CD4-positive, alpha-beta T cell treated with Interleukin-4 for 4 hours (primary cell): ENCODE data around the gene SPTB.

Experiments used
- DNase-seq: peaks from one replicate; pipeline ENCODE4 v3.0.0-alpha.2; 2020

The SPTB gene

DNA sequence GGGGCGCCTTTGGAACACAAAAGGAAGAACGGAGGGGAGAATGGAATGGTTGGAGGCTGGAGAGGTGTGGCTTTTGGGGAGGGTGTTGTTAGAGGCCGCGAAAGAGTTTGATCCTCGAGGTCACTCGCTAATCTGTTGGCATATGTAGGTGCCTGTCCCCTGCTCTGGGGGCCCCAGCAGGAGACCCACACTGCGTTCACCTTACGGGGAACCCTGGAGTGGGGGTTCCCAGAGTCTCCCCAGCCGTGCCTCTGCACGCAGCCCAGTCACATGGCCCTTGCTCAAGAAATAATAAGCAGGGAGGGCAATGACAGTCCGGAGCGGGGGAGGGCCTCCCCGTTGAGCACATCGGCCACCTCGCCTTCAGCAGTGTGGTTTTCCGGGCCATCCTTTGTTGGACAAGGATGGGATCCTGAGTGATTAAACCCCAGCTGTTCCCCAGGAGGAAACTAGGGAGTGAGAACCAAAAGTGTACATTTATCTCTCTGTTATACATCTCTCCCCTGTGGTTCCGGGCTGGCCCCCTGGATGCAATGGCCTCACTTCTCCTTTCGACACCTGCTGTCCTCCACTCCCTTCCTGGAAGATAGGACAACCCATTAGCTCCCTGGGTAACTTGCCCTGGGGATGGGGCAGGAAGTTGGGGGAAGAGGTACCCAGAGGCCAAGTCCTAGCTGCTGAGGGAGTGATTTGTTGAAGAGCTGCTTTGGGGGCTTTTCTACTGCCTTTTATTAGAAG lies 174.2 kb downstream of the SPTB start:
- DNase-seq, result peak; percentile 36

- DNase-seq, result no peak
Observed at GRCh38 chr14:64704743-64705380, 174.8 kb downstream of the SPTB start.

- DNase-seq, result no peak
Observed at GRCh38 chr14:64704143-64704742, 175.5 kb downstream of the SPTB start, which contains the start of gene PLEKHG3. TSS of gene PLEKHG3 (plus strand) at chr14:64704424. CDS start at chr14:64727632, 23,208 bp downstream.

- DNase-seq, result no peak
Observed at GRCh38 chr14:64703395-64704142, 176.1 kb downstream of the SPTB start.

DNA sequence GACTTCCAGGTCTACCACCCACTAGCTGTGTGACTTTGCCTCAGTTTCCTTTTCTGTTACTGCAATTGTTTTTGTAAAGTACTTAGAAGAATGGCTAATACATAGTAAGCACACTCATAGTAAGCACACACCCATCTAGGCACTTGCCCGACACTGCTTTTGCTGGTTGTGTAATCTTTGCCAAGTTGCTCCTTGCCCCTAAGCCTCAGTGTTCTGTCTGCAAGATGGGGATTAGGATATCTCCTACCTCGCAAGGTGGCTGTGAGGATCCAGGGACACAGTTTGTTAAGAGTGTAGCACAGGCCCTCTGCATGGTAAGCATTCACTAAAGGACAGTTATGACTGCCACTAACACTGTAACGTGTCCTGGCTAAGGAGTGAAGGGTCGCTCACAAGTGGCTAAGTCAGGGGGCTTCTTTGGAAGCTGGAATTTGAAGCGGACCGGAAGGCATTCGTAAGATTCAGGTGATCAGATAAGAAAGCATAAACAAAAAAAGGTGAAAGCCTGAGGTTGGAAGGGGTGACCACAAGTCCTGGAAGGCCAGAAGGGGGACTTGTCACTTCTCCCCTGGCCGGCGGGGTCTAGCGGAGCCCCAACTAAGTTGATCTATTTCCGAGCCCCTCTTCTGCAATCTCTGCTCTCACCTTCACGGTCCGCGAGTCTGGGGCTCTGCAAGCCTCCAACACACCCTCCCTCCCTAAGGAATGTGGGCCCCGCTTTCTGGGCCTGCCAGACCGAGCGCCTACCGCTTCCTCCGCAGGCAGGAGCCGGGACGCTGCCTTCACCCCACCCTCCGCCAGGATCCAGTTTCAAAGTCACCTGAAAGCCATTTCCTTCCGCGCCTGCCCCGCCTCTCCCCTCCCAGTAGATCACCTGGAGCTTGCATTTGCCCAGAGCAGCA lies 177.0 kb downstream of the SPTB start:
- DNase-seq, result peak; percentile 39

GRCh38 chr14:64701660-64702059 lies 178.0 kb downstream of the SPTB start:
- DNase-seq, result no peak

DNA sequence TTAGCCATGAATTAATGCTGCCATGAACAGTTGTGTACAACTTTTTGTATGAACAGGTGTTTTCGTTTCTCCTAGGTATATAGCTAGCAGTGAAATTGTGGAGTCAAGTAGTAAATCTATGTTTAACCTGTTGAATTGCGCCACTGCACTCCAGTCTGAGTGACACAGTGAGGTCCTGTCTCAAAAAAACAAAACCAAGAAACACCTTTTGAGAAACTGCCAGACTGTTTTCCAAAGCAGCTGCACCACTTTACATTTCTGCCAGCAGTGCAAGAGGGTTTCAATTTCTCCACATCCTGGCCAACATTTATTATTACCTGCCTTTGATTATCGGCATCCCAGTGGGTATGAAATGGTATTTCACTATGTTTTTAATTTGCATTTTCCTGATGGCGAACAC lies 178.8 kb downstream of the SPTB start:
- DNase-seq, result no peak

DNA sequence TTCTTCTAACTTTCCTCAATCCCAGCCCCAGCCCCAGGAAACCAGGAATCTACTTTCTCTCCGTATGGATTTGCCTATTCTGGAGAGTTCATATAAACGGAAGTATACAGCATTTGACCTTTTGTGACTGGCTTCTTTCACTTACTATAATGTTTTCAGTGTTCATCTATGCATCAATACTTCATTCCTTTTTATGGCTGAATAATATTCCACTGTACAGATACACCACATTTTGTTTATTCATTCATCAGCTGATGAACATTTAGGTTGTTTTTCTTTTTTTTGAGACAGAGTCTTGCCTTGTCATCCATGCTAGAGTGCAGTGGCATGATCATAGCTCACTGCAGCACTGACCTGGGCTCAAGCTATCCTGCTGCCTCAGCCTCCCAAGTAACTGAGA lies 179.4 kb downstream of the SPTB start:
- no peak for DNase-seq

DNA sequence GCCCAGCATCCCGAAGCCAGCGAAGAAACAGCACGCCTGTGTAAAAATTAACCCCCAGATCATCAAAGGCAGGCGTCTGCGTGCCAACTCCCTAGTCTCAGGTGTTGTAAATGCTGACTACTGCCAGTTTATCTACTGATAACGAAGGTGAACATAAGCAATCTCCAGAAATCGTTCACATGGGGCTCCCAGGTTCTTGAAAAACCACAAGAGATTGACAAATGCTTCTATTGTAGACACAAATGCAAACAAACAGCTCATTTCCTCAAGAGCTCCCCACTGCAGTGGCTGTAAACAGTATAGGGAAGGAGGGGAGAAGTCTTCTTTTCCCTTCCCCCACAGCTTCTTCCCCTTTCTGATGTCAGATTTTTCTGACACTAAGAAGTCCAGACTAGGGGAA lies 180.8 kb downstream of the SPTB start:
- peak; percentile 61 for DNase-seq

DNA sequence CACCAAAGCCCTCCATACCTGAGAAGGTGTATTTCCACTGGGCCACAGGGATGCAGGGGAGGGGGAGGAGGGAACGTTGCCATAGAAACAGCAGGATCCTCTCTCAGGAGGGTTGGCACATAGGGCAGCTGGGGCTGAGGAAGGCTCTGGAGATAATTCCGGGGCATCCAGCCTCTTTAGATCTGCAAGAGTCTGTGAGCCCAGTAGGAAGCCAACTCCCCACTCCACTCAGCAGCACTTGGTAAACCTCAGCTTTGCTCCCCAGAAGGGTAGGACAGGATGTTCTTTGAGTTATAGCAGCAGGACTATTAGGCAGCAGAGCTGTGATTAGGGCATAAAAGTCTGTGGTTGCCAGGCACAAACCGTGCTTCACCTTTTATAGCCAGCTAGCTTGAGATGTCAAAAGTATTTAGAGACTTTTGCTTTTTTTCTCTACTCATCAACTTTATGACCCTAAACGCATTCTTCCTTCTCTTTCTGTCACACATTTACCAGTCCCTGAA lies 183.3 kb downstream of the SPTB start:
- DNase-seq, result peak; percentile 48
